ENCODE measurements around the gene SRRM3. TPM values are rescaled to one million over a fixed set of nuclear protein-coding genes. Genes with fewer than 3 reads are reported as not detected.
"Not testable (repeated sequence)": the region's sequence is repeated elsewhere in the genome, so short reads cannot be mapped to it uniquely, and the experiment has no call there.

The SRRM3 gene
- total and polyA plus RNA-seq, 2 experiments from 2014 or later = 0.39 to 0.65 TPM

DNA sequence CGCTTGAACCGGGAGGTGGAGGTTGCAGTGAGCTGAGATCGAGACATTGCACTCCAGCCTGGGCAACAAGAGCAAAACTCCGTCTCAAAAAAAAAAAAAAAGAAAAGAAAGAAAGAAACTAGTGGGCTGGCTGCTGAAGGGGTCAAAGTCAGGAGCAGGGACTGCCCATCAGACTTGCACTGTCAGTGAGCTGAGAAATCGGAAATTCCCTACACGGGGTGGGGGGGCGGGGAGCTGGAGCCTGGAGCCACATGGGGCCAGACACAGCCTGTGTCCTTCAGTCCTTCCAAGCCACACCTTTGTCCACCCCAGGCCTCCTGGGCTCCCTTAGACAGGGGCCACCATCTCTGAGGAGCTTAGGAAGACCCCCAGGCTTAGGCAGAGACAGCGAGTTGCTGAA lies 34.5 kb downstream of the SRRM3 start:
- Histone ChIP-seq H3K27me3 (replicated peaks; ENCODE audit: insufficient read depth) (0 out of 2 replicates have a peak, but pooled peaks cover 6% of the 10 kb centered on the region), H3K9ac (no peak overlapping the region), H3K27ac (no peak overlapping the region), H4K20me1 (ENCODE audit: insufficient read depth) (no peaks in the 10 kb centered on the region), H3K36me3 (ENCODE audit: low read depth) (no peaks in the 10 kb centered on the region), H3F3A (ENCODE audit: insufficient read depth) (no peaks in the 10 kb centered on the region), H3K9me2 (ENCODE audit: insufficient read depth) (no peaks in the 10 kb centered on the region), H3K4me1 (ENCODE audit: insufficient read depth) (no peaks in the 10 kb centered on the region), H3K4me2 (ENCODE audit: unreplicated experiment) (no peak overlapping the region), H2AFZ (no peak overlapping the region), H3K9me3 (ENCODE audit: low read depth) (no peaks in the 10 kb centered on the region), H3K79me2 (ENCODE audit: insufficient read depth) (no peaks in the 10 kb centered on the region), H3K4me3 (no peak overlapping the region)
- in situ Hi-C loops (cut with MboI) = no loop called here
- WGBS, 2 experiments (ENCODE audit: low coverage in 1 of 2, low lambda C conversion rate in 2 of 2, missing lambda C conversion rate in 2 of 2) = 47 to 53% methylated on average over 6 to 8 of the region's 8 CpGs
- TF ChIP-seq EZH2phosphoT487 (IDR thresholded peaks at IDR 0.05; ENCODE audit: insufficient read depth, low read depth) (no peak), EZH2 (IDR thresholded peaks at IDR 0.05; ENCODE audit: insufficient read depth, poor library complexity, severe bottlenecking) (no peak)
- DNase-seq = no peak

GRCh38 chr7:76238326-76238725 lies 36.6 kb downstream of the SRRM3 start:
- Histone ChIP-seq H3K4me2 (ENCODE audit: unreplicated experiment) (no peak overlapping the region), H4K20me1 (ENCODE audit: insufficient read depth) (no peaks in the 10 kb centered on the region), H3K4me3 (no peak overlapping the region), H3K4me1 (ENCODE audit: insufficient read depth) (no peaks in the 10 kb centered on the region), H3F3A (ENCODE audit: insufficient read depth) (no peaks in the 10 kb centered on the region), H3K9ac (no peak overlapping the region), H3K9me2 (ENCODE audit: insufficient read depth) (no peaks in the 10 kb centered on the region), H3K36me3 (ENCODE audit: low read depth) (no peaks in the 10 kb centered on the region), H3K27ac (no peak overlapping the region), H3K27me3 (replicated peaks; ENCODE audit: insufficient read depth) (no peaks in the 10 kb centered on the region), H2AFZ (no peak overlapping the region), H3K79me2 (ENCODE audit: insufficient read depth) (no peaks in the 10 kb centered on the region), H3K9me3 (ENCODE audit: low read depth) (no peaks in the 10 kb centered on the region)
- TF ChIP-seq EZH2phosphoT487 (IDR thresholded peaks at IDR 0.05; ENCODE audit: insufficient read depth, low read depth) (no peak), EZH2 (IDR thresholded peaks at IDR 0.05; ENCODE audit: insufficient read depth, poor library complexity, severe bottlenecking) (no peak)
- WGBS, 2 experiments (ENCODE audit: low coverage in 1 of 2, low lambda C conversion rate in 2 of 2, missing lambda C conversion rate in 2 of 2) = 16 to 18% methylated on average over 12 of the region's 12 CpGs
- in situ Hi-C loops (cut with MboI) = no loop called here
- no peak for DNase-seq

GRCh38 chr7:76241141-76241540 lies 39.4 kb downstream of the SRRM3 start:
- no peak overlapping the region for H3K4me2 ChIP-seq (ENCODE audit: unreplicated experiment)
- H3K9me2 ChIP-seq (ENCODE audit: insufficient read depth) = no peaks in the 10 kb centered on the region
- H3K4me1 ChIP-seq (ENCODE audit: insufficient read depth) = no peaks in the 10 kb centered on the region
- WGBS, 2 experiments (ENCODE audit: low coverage in 1 of 2, low lambda C conversion rate in 2 of 2, missing lambda C conversion rate in 2 of 2) = 44 to 51% methylated on average over 5 of the region's 5 CpGs
- TF ChIP-seq EZH2phosphoT487 (IDR thresholded peaks at IDR 0.05; ENCODE audit: insufficient read depth, low read depth) = no peak
- no peak for TF ChIP-seq EZH2 (IDR thresholded peaks at IDR 0.05; ENCODE audit: insufficient read depth, poor library complexity, severe bottlenecking)
- no peak overlapping the region for H3K9ac ChIP-seq
- H3K27ac ChIP-seq = no peak overlapping the region
- no peaks in the 10 kb centered on the region for H3F3A ChIP-seq (ENCODE audit: insufficient read depth)
- no peaks in the 10 kb centered on the region for H3K27me3 ChIP-seq (replicated peaks; ENCODE audit: insufficient read depth)
- H3K36me3 ChIP-seq (ENCODE audit: low read depth) = no peaks in the 10 kb centered on the region
- no peaks in the 10 kb centered on the region for H3K79me2 ChIP-seq (ENCODE audit: insufficient read depth)
- in situ Hi-C loops (cut with MboI) = no loop called here
- no peak overlapping the region for H3K4me3 ChIP-seq
- no peak overlapping the region for H2AFZ ChIP-seq
- DNase-seq = no peak
- H4K20me1 ChIP-seq (ENCODE audit: insufficient read depth) = no peaks in the 10 kb centered on the region
- H3K9me3 ChIP-seq (ENCODE audit: low read depth) = no peaks in the 10 kb centered on the region

DNA sequence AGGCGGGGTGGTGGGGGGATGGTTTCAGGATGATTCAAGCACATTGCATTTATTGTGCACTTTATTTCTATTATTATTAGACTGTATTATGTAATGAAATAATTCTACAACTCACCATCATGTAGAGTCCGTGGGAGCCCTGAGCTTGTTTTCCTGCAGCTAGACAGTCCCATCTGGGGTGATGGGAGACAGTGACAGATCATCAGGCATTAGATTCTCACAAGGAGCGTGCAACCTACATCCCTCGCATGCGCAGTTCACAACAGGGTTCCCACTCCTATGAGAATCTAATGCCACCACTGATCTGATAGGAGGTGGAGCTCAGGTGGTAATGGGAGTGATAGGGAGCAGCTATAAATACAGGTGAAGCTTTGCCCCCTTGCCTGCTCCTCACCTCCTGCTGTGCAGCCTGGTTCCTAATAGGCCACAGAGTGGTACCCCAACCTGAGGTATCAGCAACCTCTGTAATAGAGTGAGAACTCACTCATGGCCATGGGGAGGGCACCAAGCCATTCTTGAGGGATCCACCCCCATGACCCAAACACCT lies 40.9 kb downstream of the SRRM3 start:
- in situ Hi-C loops (cut with MboI) = not testable (repeated sequence)

More for the DNA sequence above, 40.9 kb downstream of the SRRM3 start:
- H3K9me3 ChIP-seq (ENCODE audit: low read depth); H3K79me2 ChIP-seq (ENCODE audit: insufficient read depth); DNase-seq; H3K4me2 ChIP-seq (ENCODE audit: unreplicated experiment); H3K27me3 ChIP-seq (replicated peaks; ENCODE audit: insufficient read depth); H3K4me3 ChIP-seq; H4K20me1 ChIP-seq (ENCODE audit: insufficient read depth); H3F3A ChIP-seq (ENCODE audit: insufficient read depth); H3K9me2 ChIP-seq (ENCODE audit: insufficient read depth); H3K27ac ChIP-seq; H3K36me3 ChIP-seq (ENCODE audit: low read depth); H2AFZ ChIP-seq; H3K9ac ChIP-seq; H3K4me1 ChIP-seq (ENCODE audit: insufficient read depth): not testable (repeated sequence)
- 71 to 79% methylated on average over 5 of the region's 5 CpGs for WGBS, 2 experiments (ENCODE audit: low coverage in 1 of 2, low lambda C conversion rate in 2 of 2, missing lambda C conversion rate in 2 of 2)
